Endometrium (tissue), 2 donors: Measurements from ENCODE around the gene ACAN.

Experiments
- FAIRE-seq: peaks from 2 replicates; lab custom pipeline; 2012; peaks lifted over from hg19 to GRCh38; lab: Jason Lieb, UNC
- donor health status: control.
- donor health status: control.

Gene ACAN

DNA sequence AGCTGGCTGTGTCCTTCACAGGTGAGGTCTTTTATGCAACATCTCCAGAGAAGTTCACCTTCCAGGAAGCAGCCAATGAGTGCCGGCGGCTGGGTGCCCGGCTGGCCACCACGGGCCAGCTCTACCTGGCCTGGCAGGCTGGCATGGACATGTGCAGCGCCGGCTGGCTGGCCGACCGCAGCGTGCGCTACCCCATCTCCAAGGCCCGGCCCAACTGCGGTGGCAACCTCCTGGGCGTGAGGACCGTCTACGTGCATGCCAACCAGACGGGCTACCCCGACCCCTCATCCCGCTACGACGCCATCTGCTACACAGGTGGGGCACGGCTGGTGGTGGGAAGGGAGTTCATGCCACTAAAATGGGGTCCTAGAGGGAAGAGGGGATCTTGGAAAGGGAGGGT, 40.1 kb downstream of the ACAN start:
- FAIRE-seq: no peak

DNA sequence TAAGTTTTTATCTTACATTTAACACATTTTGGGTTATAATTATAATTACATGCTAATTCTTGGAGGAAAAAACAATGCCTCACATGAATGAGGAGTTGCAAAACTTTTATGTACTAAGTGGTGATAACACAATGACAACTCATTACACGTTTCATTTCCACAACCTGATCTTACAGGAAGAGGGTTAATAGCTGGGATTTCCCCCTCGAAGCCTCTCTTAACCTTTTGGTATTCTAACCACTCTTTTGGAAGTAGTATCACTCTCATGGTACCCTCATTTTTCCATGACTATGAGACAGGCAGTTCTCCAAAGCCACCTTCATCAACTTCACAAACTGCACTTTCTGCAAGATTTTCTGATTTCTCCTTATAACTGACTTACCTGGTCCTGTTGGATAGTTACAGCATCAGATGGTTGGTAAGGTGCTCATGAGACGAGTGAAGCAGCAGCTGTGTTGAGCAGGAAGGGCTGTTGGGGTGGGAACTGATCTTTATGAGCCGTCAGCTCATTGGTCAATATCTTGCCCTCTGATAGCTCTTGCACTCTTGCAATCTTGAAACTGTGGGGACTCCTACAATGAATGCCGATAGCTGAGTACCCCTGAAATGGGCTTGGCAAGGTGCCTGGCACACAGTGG, 41.6 kb downstream of the ACAN start:
- no peak for FAIRE-seq

DNA sequence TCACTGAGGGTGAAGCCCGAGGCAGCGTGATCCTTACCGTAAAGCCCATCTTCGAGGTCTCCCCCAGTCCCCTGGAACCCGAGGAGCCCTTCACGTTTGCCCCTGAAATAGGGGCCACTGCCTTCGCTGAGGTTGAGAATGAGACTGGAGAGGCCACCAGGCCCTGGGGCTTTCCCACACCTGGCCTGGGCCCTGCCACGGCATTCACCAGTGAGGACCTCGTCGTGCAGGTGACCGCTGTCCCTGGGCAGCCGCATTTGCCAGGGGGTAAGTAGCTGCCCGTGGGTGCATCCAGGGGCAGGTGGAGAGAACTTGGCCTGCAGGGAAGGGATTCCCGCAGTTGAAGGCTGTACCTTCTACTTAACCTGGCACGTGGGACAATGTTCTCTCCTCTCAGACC, 42.4 kb downstream of the ACAN start:
- no peak for FAIRE-seq

DNA sequence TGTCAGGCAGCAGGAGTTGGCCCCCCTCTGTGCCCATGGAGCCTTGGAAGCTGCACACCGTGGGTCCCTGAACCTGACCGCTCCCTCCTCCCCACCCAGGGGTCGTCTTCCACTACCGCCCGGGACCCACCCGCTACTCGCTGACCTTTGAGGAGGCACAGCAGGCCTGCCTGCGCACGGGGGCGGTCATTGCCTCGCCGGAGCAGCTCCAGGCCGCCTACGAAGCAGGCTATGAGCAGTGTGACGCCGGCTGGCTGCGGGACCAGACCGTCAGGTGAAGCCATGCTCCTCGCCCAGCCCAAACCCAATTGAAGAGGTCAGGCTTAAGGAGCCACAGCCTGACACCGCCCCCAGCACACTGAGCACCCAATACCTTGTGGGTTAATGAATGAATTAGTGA, 43.9 kb downstream of the ACAN start:
- no peak for FAIRE-seq

DNA sequence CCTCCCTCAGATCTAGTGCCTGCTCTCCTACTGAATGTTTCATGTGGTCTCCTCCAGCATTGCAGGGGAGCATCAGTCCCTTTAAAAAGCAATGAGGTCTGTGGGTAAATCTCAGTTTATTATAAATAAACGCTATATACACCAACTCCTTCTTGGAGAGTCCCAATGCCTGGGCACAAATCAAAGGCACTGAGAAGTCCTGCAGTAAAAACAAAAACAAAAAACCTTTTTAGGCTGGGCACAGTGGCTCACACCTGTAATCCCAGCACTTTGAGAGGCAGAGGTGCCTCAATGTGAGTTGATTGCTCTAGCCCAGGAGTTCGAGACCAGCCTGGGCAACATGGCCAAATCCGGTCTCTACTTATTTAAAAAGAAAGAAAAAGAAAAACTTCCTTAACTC, 45.0 kb downstream of the ACAN start:
- no peak for FAIRE-seq

DNA sequence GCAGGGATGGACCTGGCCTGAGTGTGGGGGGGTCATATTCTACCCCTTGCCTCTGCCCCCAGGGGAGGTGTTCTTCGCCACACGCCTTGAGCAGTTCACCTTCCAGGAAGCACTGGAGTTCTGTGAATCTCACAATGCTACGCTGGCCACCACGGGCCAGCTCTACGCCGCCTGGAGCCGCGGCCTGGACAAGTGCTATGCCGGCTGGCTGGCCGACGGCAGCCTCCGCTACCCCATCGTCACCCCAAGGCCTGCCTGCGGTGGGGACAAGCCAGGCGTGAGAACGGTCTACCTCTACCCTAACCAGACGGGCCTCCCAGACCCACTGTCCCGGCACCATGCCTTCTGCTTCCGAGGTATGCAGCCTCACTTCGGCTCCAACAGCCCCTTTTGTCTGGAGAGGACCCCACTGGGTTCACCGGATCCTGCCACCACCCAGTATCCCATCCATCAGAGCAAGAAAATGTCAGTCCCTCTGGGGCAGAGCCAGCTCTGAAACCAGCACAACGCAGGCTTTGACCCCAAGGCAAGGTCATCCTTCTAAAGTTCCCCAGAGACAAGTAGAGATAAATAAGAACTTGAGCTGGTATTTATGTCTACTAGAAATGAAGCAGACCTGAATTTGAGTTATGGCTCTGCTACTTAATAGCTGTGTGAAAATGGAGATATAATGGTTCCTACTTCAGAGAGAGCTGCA, 46.3 kb downstream of the ACAN start:
- FAIRE-seq: no peak

DNA sequence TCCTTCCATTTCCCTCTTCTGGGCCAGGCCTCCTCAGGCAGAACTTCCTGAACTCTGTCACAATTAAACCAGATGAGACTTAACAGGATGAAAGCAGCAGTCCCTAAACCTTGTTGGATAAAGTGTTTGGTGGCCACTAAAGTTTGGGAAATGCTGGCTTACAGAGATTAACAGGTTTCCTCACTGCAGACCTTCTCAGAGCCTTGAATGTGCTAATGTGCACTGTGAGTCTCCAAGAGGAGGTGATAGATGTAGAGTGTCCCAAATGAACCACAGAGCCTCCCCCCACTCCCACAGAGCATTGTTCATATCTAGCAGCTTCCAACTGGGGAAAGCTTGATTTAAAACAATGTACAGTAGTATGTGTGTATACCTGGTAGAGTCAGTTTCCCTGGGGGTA, 49.2 kb downstream of the ACAN start:
- no peak for FAIRE-seq

DNA sequence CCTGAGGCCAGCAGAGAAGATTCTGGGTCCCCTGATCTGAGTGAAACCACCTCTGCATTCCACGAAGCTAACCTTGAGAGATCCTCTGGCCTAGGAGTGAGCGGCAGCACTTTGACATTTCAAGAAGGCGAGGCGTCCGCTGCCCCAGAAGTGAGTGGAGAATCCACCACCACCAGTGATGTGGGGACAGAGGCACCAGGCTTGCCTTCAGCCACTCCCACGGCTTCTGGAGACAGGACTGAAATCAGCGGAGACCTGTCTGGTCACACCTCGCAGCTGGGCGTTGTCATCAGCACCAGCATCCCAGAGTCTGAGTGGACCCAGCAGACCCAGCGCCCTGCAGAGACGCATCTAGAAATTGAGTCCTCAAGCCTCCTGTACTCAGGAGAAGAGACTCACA, 55.7 kb downstream of the ACAN start:
- no peak for FAIRE-seq

DNA sequence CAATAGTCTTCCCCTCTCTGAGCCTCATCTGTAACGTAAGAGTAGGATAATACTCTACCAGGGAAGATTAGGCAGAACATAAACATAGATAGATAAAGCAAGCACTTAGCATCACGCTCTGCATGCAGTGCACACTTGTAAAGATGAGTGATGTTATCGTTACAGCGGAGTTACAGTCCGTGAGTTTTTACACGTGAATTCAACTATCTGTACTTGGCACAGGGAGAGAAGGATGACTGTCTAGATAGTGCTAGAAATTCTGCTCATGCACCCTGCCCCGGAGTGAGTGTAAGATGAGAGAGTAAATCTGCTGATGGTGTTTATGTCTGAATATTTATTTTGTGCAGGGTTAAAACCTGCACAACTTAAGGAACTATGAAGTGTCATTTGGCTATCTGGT, 56.3 kb downstream of the ACAN start:
- no peak for FAIRE-seq

DNA sequence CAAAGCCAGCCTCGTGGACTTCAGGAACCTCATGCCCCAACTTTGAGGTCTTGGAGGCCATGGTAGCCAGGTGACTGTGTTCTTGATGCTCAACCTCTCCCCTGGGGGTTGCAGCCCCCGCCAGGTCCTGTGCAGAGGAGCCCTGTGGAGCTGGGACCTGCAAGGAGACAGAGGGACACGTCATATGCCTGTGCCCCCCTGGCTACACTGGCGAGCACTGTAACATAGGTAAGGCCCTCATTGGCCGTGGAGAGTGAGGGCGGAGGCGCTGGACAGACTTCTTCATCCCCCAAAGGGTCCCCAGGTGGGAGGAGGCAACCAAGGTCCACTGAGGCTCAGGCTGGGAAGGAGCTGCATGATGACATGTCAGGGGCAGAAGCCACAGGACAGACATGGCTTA, 57.0 kb downstream of the ACAN start:
- FAIRE-seq: no peak

DNA sequence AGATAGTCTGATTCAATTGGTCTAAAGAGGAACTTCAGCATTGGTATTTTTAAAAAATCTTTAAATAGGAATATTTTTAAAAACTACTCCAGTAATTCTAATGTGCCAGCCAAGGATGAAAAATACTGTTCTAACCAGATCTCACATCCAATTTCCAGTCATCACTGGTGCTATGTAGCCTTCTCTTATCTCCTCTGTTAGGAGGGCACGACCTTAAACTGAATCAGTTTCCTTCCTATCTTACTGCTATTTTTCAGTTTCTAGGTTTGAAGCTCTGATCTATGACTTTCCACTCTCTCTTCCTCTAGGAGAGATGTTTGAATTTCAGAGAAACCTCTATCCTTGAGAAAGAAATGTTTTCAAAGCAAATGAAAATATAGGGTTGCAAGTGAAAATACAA, 60.2 kb downstream of the ACAN start:
- FAIRE-seq: no peak

DNA sequence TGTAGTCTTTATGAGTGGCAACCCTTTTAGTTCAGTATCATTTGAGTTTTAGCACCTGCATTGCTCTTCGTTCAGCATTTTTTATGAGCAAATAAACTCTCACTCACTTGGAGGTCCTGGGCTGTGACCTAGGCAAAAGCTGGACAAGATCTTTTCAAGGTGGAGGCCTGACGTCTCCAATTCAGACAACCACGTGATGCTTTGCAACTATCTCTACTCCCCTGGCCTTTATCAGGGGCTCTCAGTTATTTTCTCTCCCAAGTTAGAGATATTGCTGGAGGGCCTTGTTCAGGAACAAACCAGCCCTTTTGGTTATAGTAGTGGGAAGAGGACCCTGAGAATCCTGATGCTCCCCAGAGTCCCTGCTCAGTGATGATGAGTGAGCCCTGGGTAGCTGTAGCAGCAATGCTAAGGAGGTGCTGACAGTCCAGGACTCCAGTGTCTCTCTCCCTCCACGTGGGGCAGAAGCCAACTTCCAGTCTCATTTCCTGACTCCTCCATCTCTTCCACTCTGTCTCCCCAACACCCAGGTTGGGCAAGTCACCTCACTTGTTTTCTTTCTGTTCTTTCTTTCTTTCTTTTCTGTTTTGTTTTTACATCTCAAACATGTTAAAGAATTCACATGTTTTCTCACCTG, 61.7 kb downstream of the ACAN start:
- no peak for FAIRE-seq

DNA sequence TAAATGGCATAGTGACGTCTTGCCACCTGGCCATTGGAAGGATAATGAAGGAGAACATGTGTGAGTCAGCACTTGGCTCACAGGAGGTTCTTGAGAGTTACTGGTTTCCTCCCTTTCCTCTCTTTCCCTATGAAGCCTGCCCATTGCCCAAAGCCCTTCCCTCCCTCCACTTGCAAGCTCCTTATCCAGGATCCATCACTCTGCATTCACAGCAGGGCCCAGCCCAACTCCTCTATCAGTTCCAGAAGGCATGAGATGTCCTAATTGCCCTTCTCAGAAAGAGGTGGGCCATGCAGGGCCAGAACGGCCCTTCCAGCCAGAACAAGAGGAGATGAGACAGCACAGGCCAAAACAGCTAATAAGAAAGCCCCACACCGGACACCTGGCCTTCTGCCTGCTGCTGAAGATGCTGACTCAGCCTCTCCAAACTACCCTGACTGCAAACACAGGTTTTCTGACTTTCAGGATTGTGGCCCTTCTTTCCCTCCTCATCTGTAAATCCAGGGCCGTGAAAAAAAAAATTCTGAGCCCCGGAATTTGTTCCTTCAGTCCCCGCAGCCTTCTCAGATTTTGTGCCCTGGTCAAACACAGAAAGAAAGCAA, 62.4 kb downstream of the ACAN start:
- no peak for FAIRE-seq

DNA sequence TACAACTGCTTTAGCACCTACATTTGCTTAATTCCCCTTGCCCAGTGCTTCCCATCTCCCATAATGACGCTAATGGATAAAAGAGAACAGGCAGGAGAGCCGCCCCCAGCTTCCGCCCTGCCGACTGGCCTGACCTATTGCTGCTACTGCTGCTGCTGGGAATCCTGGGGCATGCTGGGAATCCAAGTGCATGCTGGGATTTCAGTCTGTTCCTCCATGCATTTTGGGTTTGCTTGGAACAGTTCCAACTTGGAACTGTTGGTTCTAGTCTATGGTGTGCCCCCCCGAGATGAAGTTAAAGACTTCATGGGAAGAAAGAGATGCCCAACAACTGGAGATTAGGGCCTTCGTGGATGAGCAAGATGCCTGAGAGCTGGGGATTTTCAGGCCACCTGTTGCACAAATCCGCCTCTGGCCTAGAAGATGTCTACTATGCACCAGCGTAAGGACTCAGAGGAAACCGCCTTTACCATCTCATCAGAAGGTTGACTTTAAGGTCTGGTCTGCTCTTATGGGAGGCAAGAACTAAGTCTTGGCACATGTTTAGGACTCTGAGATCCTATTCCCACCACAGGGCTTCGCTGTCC, 63.2 kb downstream of the ACAN start:
- FAIRE-seq: no peak

DNA sequence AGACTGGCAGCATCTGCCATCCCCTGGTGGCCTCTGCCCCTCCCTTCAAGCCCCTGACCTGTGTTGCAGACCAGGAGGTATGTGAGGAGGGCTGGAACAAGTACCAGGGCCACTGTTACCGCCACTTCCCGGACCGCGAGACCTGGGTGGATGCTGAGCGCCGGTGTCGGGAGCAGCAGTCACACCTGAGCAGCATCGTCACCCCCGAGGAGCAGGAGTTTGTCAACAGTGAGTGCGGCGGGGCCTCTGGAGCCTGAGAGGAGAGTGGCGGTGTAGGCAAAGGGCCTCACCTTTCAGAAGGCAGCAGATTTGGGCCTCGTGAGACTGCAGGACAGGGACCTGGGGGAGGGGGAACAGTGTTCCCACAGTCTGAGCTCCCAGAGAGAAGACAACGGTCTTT, 68.1 kb downstream of the ACAN start:
- no peak for FAIRE-seq

DNA sequence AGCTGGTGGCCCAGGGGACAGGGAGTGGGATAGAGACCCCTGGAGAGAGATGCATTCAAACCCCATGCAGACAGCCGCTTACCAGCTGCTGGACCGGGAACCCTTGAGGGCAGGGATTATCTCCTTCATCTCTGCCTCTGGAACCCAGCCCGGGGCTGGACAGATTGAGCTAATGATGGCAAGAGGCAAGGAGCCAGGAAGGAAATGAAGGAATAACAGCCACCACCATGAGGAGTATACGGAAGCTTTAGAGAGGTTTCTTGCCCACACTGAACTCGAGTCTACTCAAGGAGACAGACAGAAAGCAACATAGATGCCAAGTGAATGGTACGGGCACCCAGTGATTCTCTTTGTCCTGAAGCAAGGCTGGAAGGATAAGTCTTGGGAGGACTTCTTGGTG, 68.9 kb downstream of the ACAN start:
- FAIRE-seq: no peak

DNA sequence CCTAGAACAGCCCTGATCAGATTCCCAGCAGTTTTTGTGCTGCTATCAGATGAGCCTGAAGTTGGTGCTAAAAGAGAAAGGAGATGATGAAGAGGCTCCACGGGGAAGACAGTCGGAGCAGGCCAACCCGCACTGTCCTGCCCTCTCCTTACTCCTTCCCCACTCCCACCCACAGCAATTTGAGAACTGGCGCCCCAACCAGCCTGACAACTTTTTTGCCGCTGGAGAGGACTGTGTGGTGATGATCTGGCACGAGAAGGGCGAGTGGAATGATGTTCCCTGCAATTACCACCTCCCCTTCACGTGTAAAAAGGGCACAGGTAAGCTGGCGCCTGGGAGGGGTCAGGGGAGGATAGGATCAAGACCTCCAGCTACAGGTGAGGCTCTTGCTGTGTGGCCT, 69.5 kb downstream of the ACAN start:
- no peak for FAIRE-seq

DNA sequence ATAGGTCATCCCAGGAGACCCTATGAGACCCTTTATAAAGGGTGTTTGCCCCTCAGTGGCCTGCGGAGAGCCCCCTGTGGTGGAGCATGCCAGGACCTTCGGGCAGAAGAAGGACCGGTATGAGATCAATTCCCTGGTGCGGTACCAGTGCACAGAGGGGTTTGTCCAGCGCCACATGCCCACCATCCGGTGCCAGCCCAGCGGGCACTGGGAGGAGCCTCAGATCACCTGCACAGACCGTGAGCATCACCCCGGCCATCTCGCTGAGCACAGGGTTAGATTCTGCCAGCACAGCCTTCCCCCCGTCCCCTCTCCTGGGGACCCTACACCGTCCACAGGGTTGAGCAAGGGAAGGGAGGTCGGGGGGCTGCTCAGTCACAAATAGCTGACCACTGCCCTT, 70.5 kb downstream of the ACAN start:
- no peak for FAIRE-seq

DNA sequence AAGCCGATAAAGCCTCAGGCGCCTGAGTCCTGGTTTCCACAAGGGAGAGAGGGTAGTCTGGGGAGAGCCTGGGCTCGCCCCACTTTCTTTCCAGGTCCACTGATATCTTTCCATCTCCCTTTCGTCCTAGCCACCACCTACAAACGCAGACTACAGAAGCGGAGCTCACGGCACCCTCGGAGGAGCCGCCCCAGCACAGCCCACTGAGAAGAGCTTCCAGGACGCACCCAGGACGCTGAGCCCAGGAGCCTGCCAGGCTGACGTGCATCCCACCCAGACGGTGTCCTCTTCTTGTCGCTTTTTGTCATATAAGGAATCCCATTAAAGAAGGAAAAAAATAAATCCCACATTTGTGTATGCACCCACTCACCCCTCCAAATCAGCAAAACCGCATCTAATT, 71.0 kb downstream of the ACAN start:
- no peak for FAIRE-seq

DNA sequence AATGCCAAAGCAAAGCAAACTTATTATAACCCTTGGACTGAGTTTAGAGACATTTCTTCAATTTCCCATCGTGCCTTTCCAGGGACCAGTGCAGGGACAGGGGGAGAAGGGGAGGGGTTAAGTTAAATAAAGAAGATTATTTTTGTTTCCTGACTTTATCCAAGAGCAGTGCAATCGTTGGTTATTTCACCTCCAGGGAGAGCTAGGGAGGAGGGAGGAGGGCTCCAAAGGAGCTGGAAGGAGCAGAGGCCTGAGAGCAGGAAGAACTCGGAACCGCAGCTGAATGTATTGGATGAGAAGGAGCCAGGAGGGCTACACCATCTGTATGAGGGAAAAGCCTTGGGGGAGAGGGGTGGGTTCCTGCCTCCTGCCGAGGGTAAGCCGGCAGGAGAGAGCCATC, 71.4 kb downstream of the ACAN start:
- FAIRE-seq: no peak

DNA sequence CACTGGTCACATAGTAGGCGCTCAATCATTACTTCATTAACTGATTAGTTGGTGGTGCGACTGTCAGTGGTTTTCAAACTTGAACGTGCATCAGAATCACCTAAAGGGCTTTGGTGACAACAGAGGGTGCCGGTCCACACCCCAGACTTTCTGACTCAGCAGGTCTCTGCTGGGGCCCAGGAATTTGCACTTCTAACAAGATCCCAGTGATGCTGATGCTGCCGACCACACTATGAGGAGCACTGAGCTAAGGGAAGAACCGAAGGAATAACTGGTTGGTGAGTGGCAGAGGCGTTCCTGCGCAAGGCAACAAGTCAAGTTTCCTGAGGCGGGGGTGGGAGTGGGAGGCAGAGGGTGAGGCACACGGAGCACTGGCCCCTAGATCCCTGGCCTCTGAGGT, 73.3 kb downstream of the ACAN start:
- FAIRE-seq: no peak

DNA sequence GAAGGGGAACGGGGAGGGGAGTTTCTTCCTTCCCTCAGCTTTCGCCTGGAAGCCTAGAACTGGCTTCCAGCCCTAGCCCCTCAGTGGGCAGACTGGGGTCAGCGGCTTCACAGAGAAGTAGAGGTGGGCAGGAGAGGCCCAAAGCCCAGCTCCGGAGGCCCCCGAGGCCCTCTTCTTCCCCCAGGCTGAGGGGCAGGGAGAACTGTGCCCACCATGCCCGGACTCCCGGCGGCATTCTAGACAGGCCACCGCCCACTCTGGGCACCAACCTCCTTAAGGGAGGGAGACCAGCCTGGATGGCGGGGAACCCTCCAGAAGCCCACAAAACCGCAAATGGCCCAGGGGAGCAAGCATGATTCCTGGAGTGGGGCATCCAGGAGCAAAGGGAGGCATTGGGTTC, 74.2 kb downstream of the ACAN start:
- no peak for FAIRE-seq

DNA sequence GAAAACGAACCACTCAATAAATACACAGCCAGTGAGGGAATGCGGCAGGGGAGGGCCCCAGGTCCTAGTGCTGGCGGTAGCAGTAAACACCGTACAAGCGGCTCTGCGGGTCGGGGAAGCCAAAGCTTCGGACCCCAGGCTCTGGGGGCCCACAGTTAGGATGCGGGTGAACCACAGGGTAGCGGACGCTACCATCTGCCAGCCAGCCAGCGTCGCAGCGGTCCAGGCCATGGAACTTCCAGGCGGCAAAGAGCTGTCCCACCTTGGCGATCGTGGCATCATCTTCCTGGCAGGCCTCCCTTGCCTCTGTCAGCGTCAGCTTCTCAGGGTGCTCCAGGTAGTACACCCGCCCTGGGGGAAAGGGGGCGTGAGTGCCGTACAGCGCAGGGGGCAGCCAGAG, 74.7 kb downstream of the ACAN start:
- FAIRE-seq: no peak
